ENCODE results near the gene ITGB5. TPM values are rescaled to one million over a fixed set of nuclear protein-coding genes. Genes with fewer than 3 reads are reported as not detected.

Gene ITGB5
- total RNA-seq, 6 experiments from 2014 or later: 61.3 to 125 (median 98.4) TPM

- TF ChIP-seq POLR2A (IDR thresholded peaks at IDR 0.05) (no peak), CTCF (IDR thresholded peaks at IDR 0.05) (no peak)
- intact Hi-C loops (cut with DNase I): no loop called here
- no peaks in the 10 kb centered on the region for H3K27me3 ChIP-seq
- peaks cover 0 to 24% (median 7%) of the 10 kb centered on the region in 4 donors for H3K4me1 ChIP-seq
- peaks cover 0 to 9% (median 2%) of the 10 kb centered on the region in 4 donors for H3K36me3 ChIP-seq
- peak overlapping the region; percentile 69 to 82 (median 71) for H3K27ac ChIP-seq
- no peak for DNase-seq
- no peak overlapping the region for H3K4me3 ChIP-seq
- H3K9me3 ChIP-seq: no peaks in the 10 kb centered on the region
- ATAC-seq: peak; percentile 18 to 51 (median 38)
- 100% methylated on average over 1 of the region's 2 CpGs for WGBS (ENCODE audit: insufficient coverage, low coverage, low lambda C conversion rate, missing lambda C conversion rate)
These were observed 36.5 kb downstream of the ITGB5 start for GRCh38 chr3:124850633-124851032.

DNA sequence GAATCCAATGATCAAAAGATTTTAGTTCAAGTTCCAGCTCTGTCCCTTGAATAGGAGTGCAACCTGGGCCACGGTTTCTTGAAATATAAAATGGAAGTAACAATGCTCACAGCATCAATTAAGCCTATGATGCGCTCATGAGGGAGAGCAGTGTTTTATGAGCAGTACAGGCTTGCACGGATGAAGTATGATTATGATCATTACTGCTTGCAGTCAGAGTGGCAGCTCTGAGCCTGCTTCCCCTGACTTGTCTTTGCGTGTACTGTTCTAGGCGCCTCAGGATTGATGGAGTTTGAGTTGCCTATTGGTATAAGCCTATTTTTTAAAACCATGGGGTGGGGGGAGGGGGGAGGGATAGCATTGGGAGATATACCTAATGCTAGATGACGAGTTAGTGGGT, 37.0 kb downstream of the ITGB5 start:
- intact Hi-C loops (cut with DNase I): no loop called here
- WGBS (ENCODE audit: insufficient coverage, low coverage, low lambda C conversion rate, missing lambda C conversion rate): 65% methylated on average over 3 of the region's 6 CpGs
- no peaks in the 10 kb centered on the region for H3K27me3 ChIP-seq
- peaks cover 0 to 9% (median 2%) of the 10 kb centered on the region in 4 donors for H3K36me3 ChIP-seq
- peaks cover 0 to 27% (median 7%) of the 10 kb centered on the region in 4 donors for H3K4me1 ChIP-seq
- no peaks in the 10 kb centered on the region for H3K9me3 ChIP-seq
- ATAC-seq (no peak), DNase-seq (no peak)
- H3K4me3 ChIP-seq: no peak overlapping the region
- TF ChIP-seq POLR2A (IDR thresholded peaks at IDR 0.05) (no peak), CTCF (IDR thresholded peaks at IDR 0.05) (no peak)
- peak overlapping the region in 2 of 3 donors; percentile 69 to 71 for H3K27ac ChIP-seq

GRCh38 chr3:124848300-124848699, 38.9 kb downstream of the ITGB5 start:
- no peak for ATAC-seq
- intact Hi-C loops (cut with DNase I): no loop called here
- H3K27me3 ChIP-seq: no peaks in the 10 kb centered on the region
- no peak overlapping the region for H3K4me3 ChIP-seq
- WGBS (ENCODE audit: insufficient coverage, low coverage, low lambda C conversion rate, missing lambda C conversion rate): 90% methylated on average over 9 of the region's 9 CpGs
- TF ChIP-seq CTCF (IDR thresholded peaks at IDR 0.05) (no peak), POLR2A (IDR thresholded peaks at IDR 0.05) (no peak)
- DNase-seq: no peak
- no peak overlapping the region for H3K27ac ChIP-seq
- peaks cover 0 to 9% (median 0%) of the 10 kb centered on the region in 4 donors for H3K36me3 ChIP-seq
- H3K4me1 ChIP-seq: peaks cover 0 to 27% (median 7%) of the 10 kb centered on the region in 4 donors
- no peaks in the 10 kb centered on the region for H3K9me3 ChIP-seq

DNA sequence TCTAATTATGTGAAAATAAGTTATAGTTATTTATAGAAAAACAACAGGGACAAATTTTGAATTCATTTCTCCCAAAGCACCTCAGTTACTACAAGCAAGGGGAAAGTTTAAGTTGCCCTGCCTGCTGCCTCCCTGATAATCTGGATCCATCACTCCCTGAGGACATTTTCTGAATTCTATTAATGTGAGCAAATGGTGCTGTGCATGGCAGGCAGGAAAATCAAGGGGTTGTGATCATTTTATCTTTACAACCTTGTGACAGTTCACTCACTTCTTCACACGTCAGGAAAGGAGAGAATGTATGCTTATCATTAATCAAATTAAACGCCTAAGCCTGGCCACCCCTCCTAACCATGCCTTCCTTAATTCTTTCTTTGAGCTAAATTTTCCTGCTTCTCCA, 39.3 kb downstream of the ITGB5 start:
- peaks cover 0 to 27% (median 7%) of the 10 kb centered on the region in 4 donors for H3K4me1 ChIP-seq
- ATAC-seq (no peak), DNase-seq (no peak)
- no peak overlapping the region for H3K27ac ChIP-seq
- H3K4me3 ChIP-seq: no peak overlapping the region
- TF ChIP-seq CTCF (IDR thresholded peaks at IDR 0.05) (no peak), POLR2A (IDR thresholded peaks at IDR 0.05) (no peak)
- peaks cover 0 to 9% (median 0%) of the 10 kb centered on the region in 4 donors for H3K36me3 ChIP-seq
- H3K27me3 ChIP-seq: no peaks in the 10 kb centered on the region
- H3K9me3 ChIP-seq: no peaks in the 10 kb centered on the region
- intact Hi-C loops (cut with DNase I): no loop called here
- WGBS (ENCODE audit: insufficient coverage, low coverage, low lambda C conversion rate, missing lambda C conversion rate): 76% methylated on average over 2 of the region's 2 CpGs

GRCh38 chr3:124847051-124847450, 40.1 kb downstream of the ITGB5 start:
- H3K9me3 ChIP-seq: no peaks in the 10 kb centered on the region
- WGBS (ENCODE audit: insufficient coverage, low coverage, low lambda C conversion rate, missing lambda C conversion rate): 79% methylated on average over 1 of the region's 1 CpG
- ATAC-seq: no peak
- H3K4me3 ChIP-seq: no peak overlapping the region
- no peak for TF ChIP-seq CTCF (IDR thresholded peaks at IDR 0.05)
- TF ChIP-seq POLR2A (IDR thresholded peaks at IDR 0.05): no peak
- no peak overlapping the region for H3K27ac ChIP-seq
- DNase-seq: no peak
- peaks cover 0 to 9% (median 0%) of the 10 kb centered on the region in 4 donors for H3K36me3 ChIP-seq
- H3K27me3 ChIP-seq: no peaks in the 10 kb centered on the region
- peaks cover 0 to 27% (median 5%) of the 10 kb centered on the region in 4 donors for H3K4me1 ChIP-seq
- intact Hi-C loops (cut with DNase I): no loop called here

Data from right lobe of liver (tissue), 6 donors.